Right lobe of liver (tissue), 4 donors: ENCODE measurements around the gene SRC.

ENCODE experiments used
- CTCF ChIP-seq, 4 donors: fragments of 200-600 bp in 3 of 4; fragments of 450-650 bp in 1 of 4; IDR thresholded peaks; one replicate each; pipeline versions ENCODE4 v1.5.1 to v1.8.0; 2016 to 2022; ENCODE audit warnings: antibody characterized with exemption in 4 of 4, mild to moderate bottlenecking in 2 of 4
- POLR2A ChIP-seq: fragments of 450-650 bp; IDR thresholded peaks from one replicate; pipeline ENCODE4 v1.6.1; 2017; ENCODE audit warnings: antibody characterized with exemption, mild to moderate bottlenecking
- donor health status: DM: no; HTN: no; CAD: no.
- donor health status: DM: no; HTN: no; CAD: no.
- donor health status: DM: no; HTN: yes; CAD: no.

GRCh38 chr20:37442547-37442946, 96.6 kb downstream of the SRC start:
- TF ChIP-seq CTCF (IDR thresholded peaks at IDR 0.05) (no peak), POLR2A (no peak)
